ENCODE data around the gene POU6F2. TPM values are rescaled to one million over a fixed set of nuclear protein-coding genes. Genes with fewer than 3 reads are reported as not detected.

POU6F2 gene
- polyA plus RNA-seq, 2 of the 4 experiments (the other 2 are of a cell fraction), result not detected

- FAIRE-seq (no peak), DNase-seq (ENCODE audit: low read depth in 1 of 2, low spot score in 1 of 2) (no peak), ATAC-seq (no peak)
- no peaks in the 10 kb centered on the region for H3K4me1 ChIP-seq
- no peaks in the 10 kb centered on the region for H3K9me3 ChIP-seq
- no peak overlapping the region for H3K4me3 ChIP-seq
- H3K4me2 ChIP-seq, result no peak overlapping the region
- TF ChIP-seq ELK1 (IDR thresholded peaks at IDR 0.05; ENCODE audit: low read depth, low read length) (no peak), TFCP2L1 (CRISPR knock-in tag; IDR thresholded peaks at IDR 0.05) (no peak), SREBF2 (IDR thresholded peaks at IDR 0.05) (no peak), KDM1A (IDR thresholded peaks at IDR 0.05; ENCODE audit: low read depth) (no peak), MAFK (IDR thresholded peaks at IDR 0.05; ENCODE audit: partially characterized antibody) (no peak)
- H3K27ac ChIP-seq, result no peak overlapping the region
- POLR2A ChIA-PET, result no interaction called here
- CTCF ChIA-PET, result no interaction called here
These were observed 503.2 kb downstream of the POU6F2 start for GRCh38 chr7:39480901-39481300.

GRCh38 chr7:39488467-39489393 is 511.0 kb downstream of the POU6F2 start:
- H3K27ac ChIP-seq, result no peak overlapping the region
- DNase-seq (ENCODE audit: low read depth in 1 of 2, low spot score in 1 of 2) (no peak), FAIRE-seq (no peak), ATAC-seq (no peak)
- no peak overlapping the region for H3K4me3 ChIP-seq
- CTCF ChIA-PET, result no interaction called here
- H3K9me3 ChIP-seq, result no peaks in the 10 kb centered on the region
- WGBS (ENCODE audit: missing lambda C conversion rate), result 26% methylated on average over 7 of the region's 7 CpGs
- H3K4me2 ChIP-seq, result no peak overlapping the region
- POLR2A ChIA-PET, result no interaction called here
- TF ChIP-seq HDAC2 (IDR thresholded peaks at IDR 0.05), result no peak
- no peak for TF ChIP-seq CHD4 (IDR thresholded peaks at IDR 0.05; ENCODE audit: borderline replicate concordance)
- TF ChIP-seq CHD2 (IDR thresholded peaks at IDR 0.05; ENCODE audit: low read length, partially characterized antibody), result no peak
- H3K4me1 ChIP-seq, result no peaks in the 10 kb centered on the region

GRCh38 chr7:39490296-39490695 is 512.6 kb downstream of the POU6F2 start:
- WGBS (ENCODE audit: missing lambda C conversion rate), result 51% methylated on average over 2 of the region's 2 CpGs
- Histone ChIP-seq H3K27ac (no peak overlapping the region), H3K4me3 (no peak overlapping the region), H3K4me2 (no peak overlapping the region), H3K4me1 (no peaks in the 10 kb centered on the region), H3K9me3 (no peaks in the 10 kb centered on the region)
- no peak for DNase-seq (ENCODE audit: low read depth in 1 of 2, low spot score in 1 of 2)
- no peak for TF ChIP-seq ESRRA (IDR thresholded peaks at IDR 0.05; ENCODE audit: borderline replicate concordance, low read length)
- TF ChIP-seq RNF2 (IDR thresholded peaks at IDR 0.05; ENCODE audit: borderline replicate concordance, low read depth), result no peak
- no peak for TF ChIP-seq MYC (IDR thresholded peaks at IDR 0.05; ENCODE audit: borderline replicate concordance, low read length)
- TF ChIP-seq MAX (IDR thresholded peaks at IDR 0.05), result no peak
- no peak for TF ChIP-seq NPAS2 (CRISPR knock-in tag; IDR thresholded peaks at IDR 0.05; ENCODE audit: borderline replicate concordance)
- no peak for TF ChIP-seq FOXS1 (CRISPR knock-in tag; IDR thresholded peaks at IDR 0.05)
- ATAC-seq, result no peak
- no peak for FAIRE-seq
- ChIA-PET CTCF (interaction anchor here (1.0 kb wide), 1 partner anchor 12 kb away, joined by 3 read pairs; no protein-coding TSS in a partner anchor), POLR2A (no interaction called here)

GRCh38 chr7:39493934-39494333 is 516.2 kb downstream of the POU6F2 start:
- Histone ChIP-seq H3K4me1 (no peaks in the 10 kb centered on the region), H3K9me3 (no peaks in the 10 kb centered on the region), H3K4me2 (no peak overlapping the region), H3K4me3 (no peak overlapping the region), H3K27ac (no peak overlapping the region)
- CTCF ChIA-PET, result interaction anchor here (0.6 kb wide), 1 partner anchor 26 kb away, joined by 3 read pairs; no protein-coding TSS in a partner anchor
- no peak for DNase-seq (ENCODE audit: low read depth in 1 of 2, low spot score in 1 of 2)
- no peak for ATAC-seq
- WGBS (ENCODE audit: missing lambda C conversion rate), result 61% methylated on average over 1 of the region's 1 CpG
- FAIRE-seq, result no peak
- no peak for TF ChIP-seq ATOH8 (CRISPR knock-in tag; IDR thresholded peaks at IDR 0.05; ENCODE audit: low read depth)
- POLR2A ChIA-PET, result no interaction called here
